Right hindlimb (tissue), 1 donor: Measurements from ENCODE around the gene GNAI1.

ENCODE experiments used
- DNase-seq: peaks from one replicate; pipeline ENCODE4 v3.0.0-alpha.2; 2018

Gene GNAI1

GRCh38 chr7:80257756-80258155, 123.1 kb downstream of the GNAI1 start:
- DNase-seq: no peak

- DNase-seq: no peak
Measured at GRCh38 chr7:80260606-80261005, 126.0 kb downstream of the GNAI1 start.

GRCh38 chr7:80263333-80263732, 128.7 kb downstream of the GNAI1 start:
- no peak for DNase-seq

- no peak for DNase-seq
Measured at GRCh38 chr7:80263821-80264220, 129.2 kb downstream of the GNAI1 start.

DNA sequence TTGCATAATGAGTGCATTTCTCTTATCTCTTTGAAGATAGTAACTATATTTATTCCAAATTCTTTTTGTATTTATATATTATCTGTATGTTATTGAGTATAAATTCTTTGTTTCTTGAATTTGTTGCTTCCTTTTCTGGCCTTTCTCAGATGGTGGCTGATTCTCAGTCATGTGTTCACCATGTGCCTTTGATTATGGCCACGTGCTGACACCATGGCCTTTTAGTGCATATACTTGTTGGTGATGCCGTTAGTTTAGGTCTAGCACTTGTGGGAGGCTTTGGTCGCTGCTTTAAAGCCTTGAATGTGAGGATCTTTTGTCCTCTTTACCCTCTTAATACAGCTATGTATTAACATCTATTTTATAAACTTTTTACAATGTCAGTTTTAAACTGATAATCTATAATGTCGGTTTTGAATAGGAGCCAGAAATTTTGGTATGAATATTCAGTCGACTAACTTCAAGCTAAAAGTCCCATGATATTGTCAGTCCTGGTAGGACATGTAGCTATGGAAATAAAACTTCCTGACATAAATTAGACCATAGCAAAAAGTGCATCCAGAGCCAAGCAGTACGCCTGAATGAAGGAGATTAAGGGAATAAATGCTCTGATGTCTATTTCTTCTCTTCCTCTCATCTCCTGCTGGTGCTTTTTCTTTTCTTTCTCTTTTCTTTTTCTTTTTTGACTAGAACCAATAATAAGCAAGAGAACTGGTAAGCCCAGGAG, 130.3 kb downstream of the GNAI1 start:
- DNase-seq: no peak

GRCh38 chr7:80272560-80273239, 138.1 kb downstream of the GNAI1 start:
- DNase-seq: no peak

DNA sequence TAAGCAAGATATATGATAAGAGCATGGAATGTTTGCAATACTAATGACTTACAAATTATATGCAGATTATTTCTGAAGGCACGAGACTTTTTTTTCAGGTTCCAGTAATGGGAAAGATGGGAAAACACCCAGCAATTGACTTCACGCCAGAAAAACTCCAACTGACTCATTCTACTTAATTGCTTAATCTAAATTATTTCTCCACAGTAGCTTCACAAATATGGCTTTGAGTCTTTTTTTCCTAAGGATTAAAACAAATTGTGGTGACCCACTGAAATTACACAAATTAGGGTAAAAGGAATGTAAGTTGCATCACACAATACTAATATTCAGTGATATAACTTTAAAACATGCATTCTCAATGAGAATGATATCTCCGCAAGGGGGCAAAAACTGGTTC, 138.7 kb downstream of the GNAI1 start:
- DNase-seq: no peak

- no peak for DNase-seq
Measured at GRCh38 chr7:80275192-80275605, 140.6 kb downstream of the GNAI1 start.
